IPS DF 6.9 (cell line): ENCODE results near the gene WBP1L.
"Not testable (repeated sequence)": the region's sequence is repeated elsewhere in the genome, so short reads cannot be mapped to it uniquely, and the experiment has no call there.

Experiments used
- DNase-seq: peaks from one replicate; pipeline ENCODE4 v3.0.0-alpha.2; 2013; ENCODE audit warnings: low read depth, low spot score
- H3K27ac ChIP-seq: one replicate; pipeline ENCODE4 v1.5.1; 2013; ENCODE audit warnings: low read length, control low read depth
- H3K27me3 ChIP-seq: 2 replicates; pipeline ENCODE4 v1.6.1; 2013; ENCODE audit warnings: mild to moderate bottlenecking, low read length; ENCODE audit not compliant: control insufficient read depth, insufficient read depth
- H3K36me3 ChIP-seq: 2 replicates; pipeline ENCODE4 v1.6.1; 2013; ENCODE audit warnings: low read length; ENCODE audit not compliant: control insufficient read depth, insufficient read depth
- H3K4me1 ChIP-seq: 2 replicates; pipeline ENCODE4 v1.6.1; 2013; ENCODE audit warnings: low read length; ENCODE audit not compliant: control insufficient read depth, insufficient read depth
- H3K4me3 ChIP-seq: 2 replicates; pipeline ENCODE4 v1.5.1; 2013; ENCODE audit warnings: mild to moderate bottlenecking, low read length
- H3K9me3 ChIP-seq: 2 replicates; pipeline ENCODE4 v1.6.1; 2013; ENCODE audit warnings: low read length, inconsistent platforms; ENCODE audit not compliant: control insufficient read depth, insufficient read depth
- WGBS: extraction: QIAGEN DNeasy Blood & Tissue Kit; methylation state at CpG from one replicate; pipeline ENCODE4 v1.1.7; 2013; ENCODE audit warnings: mixed read lengths, missing lambda C conversion rate; ENCODE audit not compliant: insufficient read length, insufficient coverage; 5-methylcytosine and 5-hydroxymethylcytosine counted together

Gene WBP1L

DNA sequence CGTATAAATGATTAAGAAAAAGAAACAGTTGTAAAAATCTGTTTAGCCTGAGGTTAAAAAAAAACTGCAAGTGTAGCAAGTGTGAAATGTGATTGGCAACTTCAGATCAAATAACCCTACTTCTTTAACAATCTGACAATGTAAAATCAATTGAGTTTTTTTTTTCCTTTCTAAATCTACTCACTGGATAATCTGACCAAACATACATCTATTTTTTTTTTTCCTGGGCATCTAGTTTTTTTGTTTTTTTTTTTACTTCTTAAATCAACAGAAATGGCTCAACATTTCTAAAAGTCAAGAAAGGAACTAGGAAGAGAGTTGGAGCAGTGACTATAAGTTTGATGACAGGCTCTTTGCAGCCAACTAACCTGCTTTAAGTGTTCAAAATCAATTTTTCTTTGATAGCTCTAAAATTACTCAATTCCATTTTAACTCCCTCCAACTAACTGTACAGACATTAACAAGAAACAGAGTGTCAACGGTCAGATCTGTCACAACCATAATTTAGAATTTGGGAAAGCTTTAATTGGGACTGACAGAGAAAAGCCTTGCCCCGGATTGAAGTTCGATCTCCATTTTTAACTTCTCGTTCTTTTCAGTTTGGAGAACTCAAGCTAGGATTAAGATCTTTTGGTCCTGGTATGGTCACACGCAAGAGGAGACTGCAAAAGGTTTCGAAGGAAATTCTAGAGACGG lies 30.8 kb upstream of the WBP1L start:
- Histone ChIP-seq H3K9me3 (no peaks in the 10 kb centered on the region), H3K4me1 (no peaks in the 10 kb centered on the region), H3K4me3 (peak overlapping the region; percentile 73; the same call in 1 of the 2 replicates), H3K36me3 (no peaks in the 10 kb centered on the region), H3K27me3 (no peaks in the 10 kb centered on the region), H3K27ac (no peak overlapping the region)
- no peak for DNase-seq
- WGBS = no CpG with 5 or more reads among the region's 8 CpGs

DNA sequence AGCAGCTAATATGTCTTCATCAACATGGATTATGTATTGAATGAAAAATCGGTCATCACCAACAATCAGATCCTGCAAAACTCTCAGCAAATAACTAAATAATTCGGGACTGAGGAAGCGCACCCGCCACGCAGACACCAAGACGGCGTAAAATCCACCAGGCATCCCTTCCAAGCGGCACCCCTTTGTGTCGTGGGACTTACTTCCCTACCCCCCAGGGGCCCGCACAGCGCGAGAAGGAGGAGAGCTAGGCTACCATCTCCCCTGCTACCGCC lies 30.3 kb upstream of the WBP1L start:
- WGBS = no CpG with 5 or more reads among the region's 13 CpGs
- H3K27ac ChIP-seq = no peak overlapping the region
- no peaks in the 10 kb centered on the region for H3K36me3 ChIP-seq
- H3K9me3 ChIP-seq = no peaks in the 10 kb centered on the region
- H3K4me3 ChIP-seq = peak overlapping the region; percentile 73; the same call in 1 of the 2 replicates
- no peak for DNase-seq
- H3K27me3 ChIP-seq = no peaks in the 10 kb centered on the region
- peaks cover 4% of the 10 kb centered on the region; the same call in 1 of the 2 replicates for H3K4me1 ChIP-seq

DNA sequence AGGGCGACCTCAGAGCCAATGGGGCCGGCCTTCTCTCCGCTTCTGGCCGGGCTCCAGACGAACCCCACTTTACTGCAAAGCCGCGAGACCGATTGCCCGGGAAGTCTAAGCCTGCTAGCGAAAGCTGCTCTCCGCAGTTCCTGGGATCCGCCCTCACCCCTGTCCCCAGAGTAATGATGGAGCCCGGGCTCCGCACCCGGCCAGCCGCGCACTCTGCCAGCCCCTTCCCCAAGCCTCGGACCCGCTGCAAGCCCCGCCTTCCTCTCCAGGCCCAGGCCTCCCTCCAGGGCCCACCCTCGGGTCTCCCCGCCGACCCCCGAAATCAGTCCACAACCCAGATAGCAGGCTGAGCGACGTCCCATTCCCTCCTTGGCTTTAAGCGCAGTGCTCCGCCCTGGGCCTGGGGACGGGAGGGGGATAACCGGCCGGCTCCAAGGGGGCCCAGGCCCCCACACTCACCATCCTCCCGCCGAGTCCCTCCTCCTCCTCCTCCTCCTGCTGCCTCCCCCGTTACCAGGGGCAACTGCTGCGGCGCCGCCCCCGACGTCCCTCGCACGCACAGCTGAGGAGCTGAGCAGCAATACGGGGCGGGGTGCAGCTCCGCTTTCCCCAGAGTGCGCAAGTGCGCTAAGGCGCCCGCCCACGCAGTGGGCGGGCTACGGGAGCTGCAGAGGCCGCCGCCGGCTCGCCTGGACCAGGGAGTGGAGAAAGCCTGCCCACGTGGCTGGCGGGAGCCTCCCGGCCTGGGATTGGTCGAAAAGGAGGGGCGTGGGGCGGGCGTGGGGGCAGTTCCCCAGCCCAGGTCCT lies 29.7 kb upstream of the WBP1L start, which contains the start of gene ARL3:
Gene ARL3 (minus strand): TSS at position 584 of the 807 bp plus-strand sequence. CDS start 122 bp downstream, at position 462.
- Histone ChIP-seq H3K27me3 (no peaks in the 10 kb centered on the region), H3K4me3 (peak within 1 kb of the TSS; percentile 73; the same call in 1 of the 2 replicates), H3K9me3 (no peaks in the 10 kb centered on the region), H3K27ac (no peak within 1 kb of the TSS), H3K36me3 (no peaks in the 10 kb centered on the region), H3K4me1 (peaks cover 4% of the 10 kb centered on the region; the same call in 1 of the 2 replicates)
- DNase-seq = peak; percentile 84
- no CpG with 5 or more reads among the region's 62 CpGs for WGBS

DNA sequence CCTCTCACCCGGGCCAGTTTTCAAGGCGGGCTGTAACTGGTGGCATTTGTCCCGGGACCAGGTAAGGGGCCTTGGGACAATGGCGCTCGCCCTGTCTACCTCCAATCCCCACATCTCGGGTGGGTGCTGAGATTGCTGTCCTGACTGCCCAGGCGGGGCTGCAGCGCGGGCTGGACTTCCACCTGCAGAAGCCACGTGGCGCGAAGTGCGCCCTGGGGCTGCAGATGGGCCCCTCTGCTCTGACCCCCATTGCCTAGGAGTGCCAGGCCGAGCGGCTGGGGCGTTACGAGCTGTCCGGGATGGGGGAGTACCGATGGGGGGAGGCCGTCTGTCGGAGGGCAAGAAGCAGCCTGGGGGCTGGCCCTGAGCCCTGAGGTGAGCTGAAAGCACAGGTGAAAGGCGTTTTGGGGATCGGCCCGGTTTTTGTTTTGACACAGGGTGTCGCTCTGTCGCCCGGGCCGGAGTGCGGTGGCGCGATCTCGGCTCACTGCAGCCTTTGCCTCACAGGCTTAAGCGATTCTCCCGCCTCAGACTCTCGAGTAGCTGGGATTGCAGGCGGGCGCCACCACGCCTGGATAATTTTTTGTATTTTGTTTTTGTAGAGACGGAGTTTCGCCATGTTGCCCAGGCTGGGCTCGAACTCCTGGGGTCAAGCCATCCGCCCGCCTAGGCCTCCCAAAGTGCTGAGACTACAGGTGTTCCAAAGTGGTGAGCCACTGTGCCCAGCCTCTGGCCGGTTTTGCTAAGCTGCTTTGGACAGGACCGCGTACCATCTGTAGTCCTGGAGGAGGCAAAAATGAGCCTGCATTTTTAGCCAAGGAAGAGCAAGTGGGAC lies 28.9 kb upstream of the WBP1L start, which contains the start of gene SFXN2:
Gene SFXN2 (plus strand): TSS at position 16 of the 835 bp plus-strand sequence. CDS start 12,001 bp downstream, outside the sequence.
- no CpG with 5 or more reads among the region's 46 CpGs for WGBS
- peak within 1 kb of the TSS; percentile 73; the same call in 1 of the 2 replicates for H3K4me3 ChIP-seq
- no peak within 1 kb of the TSS for H3K27ac ChIP-seq
- no peaks in the 10 kb centered on the region for H3K36me3 ChIP-seq
- no peak for DNase-seq
- H3K4me1 ChIP-seq = peaks cover 4% of the 10 kb centered on the region; the same call in 1 of the 2 replicates
- H3K27me3 ChIP-seq = no peaks in the 10 kb centered on the region
- no peaks in the 10 kb centered on the region for H3K9me3 ChIP-seq

DNA sequence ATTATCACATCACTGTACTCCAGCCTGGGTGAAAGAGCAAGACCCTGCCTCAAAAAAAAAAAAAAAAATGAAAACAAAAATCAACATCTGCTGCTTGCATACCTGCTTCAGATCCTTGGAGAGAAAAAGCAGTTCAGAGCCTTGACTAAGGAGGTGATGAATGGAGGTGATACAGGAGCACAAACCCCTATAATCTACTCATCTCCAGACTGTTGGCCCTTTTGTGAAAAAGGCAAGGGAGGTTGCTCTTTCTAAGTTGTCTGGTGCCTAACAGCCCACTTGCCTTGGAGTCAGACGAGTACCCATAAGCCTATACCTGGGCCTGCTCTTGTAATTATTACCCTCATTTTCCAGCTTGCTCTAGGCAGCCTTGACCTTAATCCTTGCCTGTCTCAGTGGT lies 27.9 kb upstream of the WBP1L start:
- no CpG with 5 or more reads among the region's 1 CpG for WGBS

DNA sequence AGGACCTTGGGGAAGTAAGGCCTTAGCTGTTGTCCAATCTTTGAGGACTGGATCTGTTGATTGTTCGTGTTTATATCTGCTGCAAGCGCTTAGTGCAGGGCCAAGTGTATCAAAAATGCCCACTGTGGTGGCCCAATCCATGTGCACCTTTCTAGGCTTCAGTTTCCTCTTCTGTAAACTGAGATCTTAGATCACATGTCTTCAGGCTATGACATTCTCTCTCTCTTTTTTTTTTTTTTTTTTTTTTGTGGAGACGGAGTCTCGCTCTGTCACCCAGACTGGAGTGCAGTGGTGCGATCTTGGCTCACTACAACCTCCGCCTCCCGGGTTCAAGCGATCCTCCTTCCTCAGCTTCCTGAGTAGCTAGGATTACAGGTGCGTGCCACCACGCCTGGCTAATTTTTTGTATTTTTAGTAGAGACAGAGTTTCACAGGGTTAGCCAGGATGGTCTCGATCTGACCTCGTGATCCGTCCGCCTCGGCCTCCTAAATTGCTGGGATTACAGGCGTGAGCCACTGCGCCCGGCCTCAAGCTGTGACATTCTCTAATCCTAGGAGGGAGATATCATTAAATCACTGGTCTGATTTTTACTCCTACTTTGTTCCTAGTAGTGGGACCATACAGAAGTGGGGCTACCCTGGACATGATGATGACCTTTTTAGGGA lies 26.7 kb upstream of the WBP1L start:
- not testable (repeated sequence) for H3K4me1 ChIP-seq, H3K36me3 ChIP-seq, H3K4me3 ChIP-seq, H3K9me3 ChIP-seq, H3K27me3 ChIP-seq, DNase-seq, H3K27ac ChIP-seq
- no CpG with 5 or more reads among the region's 18 CpGs for WGBS

More for the DNA sequence above, 27.9 kb upstream of the WBP1L start:
- Histone ChIP-seq H3K4me1 (peaks cover 4% of the 10 kb centered on the region; the same call in 1 of the 2 replicates), H3K27me3 (no peaks in the 10 kb centered on the region), H3K27ac (no peak overlapping the region), H3K9me3 (no peaks in the 10 kb centered on the region), H3K36me3 (no peaks in the 10 kb centered on the region), H3K4me3 (no peak overlapping the region)
- no peak for DNase-seq

DNA sequence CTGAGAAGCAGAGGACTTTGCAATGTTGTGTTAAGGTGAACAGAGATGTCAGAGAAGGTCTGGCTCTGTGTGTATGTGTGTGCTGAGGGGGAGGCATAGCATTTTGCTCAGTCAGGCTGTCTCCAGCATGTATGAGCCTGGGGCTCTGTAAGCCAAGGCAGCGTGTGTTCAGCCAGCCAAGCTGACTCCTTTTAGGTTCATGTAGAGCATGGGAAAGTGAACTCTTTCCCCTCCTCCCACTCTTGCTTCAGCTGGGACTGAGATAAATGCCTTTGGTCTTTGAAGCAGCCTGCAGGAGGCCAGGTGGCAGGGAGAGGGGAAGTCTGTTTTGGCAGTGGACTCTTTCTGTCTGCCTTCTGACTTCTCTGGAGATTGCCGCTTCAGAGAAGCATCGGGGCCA lies 25.5 kb upstream of the WBP1L start:
- Histone ChIP-seq H3K27me3 (no peaks in the 10 kb centered on the region), H3K27ac (no peak overlapping the region), H3K9me3 (no peaks in the 10 kb centered on the region), H3K4me1 (peaks cover 4% of the 10 kb centered on the region; the same call in 1 of the 2 replicates), H3K36me3 (no peaks in the 10 kb centered on the region), H3K4me3 (no peak overlapping the region)
- no peak for DNase-seq
- no CpG with 5 or more reads among the region's 3 CpGs for WGBS

DNA sequence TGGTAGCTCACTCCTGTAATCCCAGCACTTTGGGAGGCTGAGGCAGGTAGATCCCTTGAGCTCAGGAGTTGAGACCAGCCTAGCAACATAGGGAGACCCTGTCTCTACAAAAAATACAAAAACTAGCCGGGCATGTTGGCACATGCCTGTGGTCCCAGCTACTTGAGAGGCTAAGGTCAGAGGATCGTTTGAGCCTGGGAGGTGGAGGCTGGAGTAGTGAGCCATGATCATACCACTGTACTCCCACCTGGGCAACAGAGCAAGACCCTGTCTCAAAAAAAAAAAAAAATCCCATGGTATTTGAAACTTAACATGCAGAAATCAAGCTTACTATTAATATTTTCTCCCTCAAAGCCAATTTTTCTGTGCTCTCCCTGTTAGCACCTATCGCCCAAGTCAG lies 23.4 kb upstream of the WBP1L start:
- H3K27ac ChIP-seq = no peak overlapping the region
- no peaks in the 10 kb centered on the region for H3K9me3 ChIP-seq
- no peak for DNase-seq
- H3K4me3 ChIP-seq = no peak overlapping the region
- no CpG with 5 or more reads among the region's 3 CpGs for WGBS
- H3K36me3 ChIP-seq = no peaks in the 10 kb centered on the region; the same call in 1 of the 2 replicates
- H3K4me1 ChIP-seq = peaks cover 4% of the 10 kb centered on the region; the same call in 1 of the 2 replicates
- H3K27me3 ChIP-seq = no peaks in the 10 kb centered on the region

DNA sequence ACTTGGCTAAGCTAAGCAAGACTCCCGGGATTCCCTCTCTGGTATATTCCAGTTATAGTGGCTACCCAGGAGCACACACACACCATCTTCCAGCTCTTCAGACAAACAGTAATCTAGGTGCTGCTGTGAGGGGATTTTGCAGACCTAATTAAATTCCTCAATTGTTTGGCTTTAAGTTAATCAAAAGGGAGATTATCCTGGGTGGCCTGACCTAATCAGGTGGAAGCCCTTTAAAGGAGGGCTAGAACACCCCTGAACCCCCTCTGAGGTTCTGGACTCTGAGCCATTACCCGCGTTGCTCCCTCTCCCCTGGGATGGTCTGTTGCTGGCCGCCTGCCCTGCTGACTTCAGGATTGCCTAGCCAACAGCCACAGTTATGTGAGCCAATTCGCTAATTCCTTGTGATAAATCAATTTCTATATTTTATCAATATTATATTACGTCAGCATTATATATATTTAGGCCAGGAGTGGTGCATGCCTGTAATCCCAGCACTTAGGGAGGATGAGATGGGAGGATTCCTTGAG lies 22.9 kb upstream of the WBP1L start:
- Histone ChIP-seq H3K9me3 (no peaks in the 10 kb centered on the region), H3K27ac (no peak overlapping the region), H3K36me3 (no peaks in the 10 kb centered on the region; the same call in 1 of the 2 replicates), H3K4me1 (peaks cover 4% of the 10 kb centered on the region; the same call in 1 of the 2 replicates), H3K4me3 (no peak overlapping the region), H3K27me3 (no peaks in the 10 kb centered on the region)
- no CpG with 5 or more reads among the region's 6 CpGs for WGBS
- no peak for DNase-seq
